AG08396 (cell line): ENCODE measurements around the gene NHLH2.

Experiments used
- DNase-seq: peaks from one replicate; pipeline ENCODE4 v3.0.0; 2012; ENCODE audit warnings: low spot score, mixed read lengths

Gene NHLH2

GRCh38 chr1:115802416-115802815, 38.5 kb downstream of the NHLH2 start:
- no peak for DNase-seq

DNA sequence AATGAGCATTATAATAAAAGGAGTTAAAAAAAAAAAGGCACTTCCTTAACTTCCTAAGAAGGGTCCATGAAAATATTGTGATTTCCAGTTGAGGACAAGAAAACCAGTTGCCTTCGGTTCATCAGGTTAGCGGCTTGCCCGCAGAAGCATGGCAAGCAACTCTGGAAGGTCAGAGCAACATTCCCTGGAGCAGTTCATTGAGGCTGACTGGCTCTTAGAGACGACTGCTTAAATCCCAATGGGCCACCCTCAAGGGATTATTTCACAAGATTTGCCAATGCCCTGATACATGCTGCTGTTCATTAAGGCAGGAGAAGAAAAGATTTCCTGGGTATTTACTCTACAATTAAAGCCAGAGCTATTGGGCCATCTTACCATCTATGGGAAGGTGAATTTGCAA, 43.4 kb downstream of the NHLH2 start:
- DNase-seq = no peak

DNA sequence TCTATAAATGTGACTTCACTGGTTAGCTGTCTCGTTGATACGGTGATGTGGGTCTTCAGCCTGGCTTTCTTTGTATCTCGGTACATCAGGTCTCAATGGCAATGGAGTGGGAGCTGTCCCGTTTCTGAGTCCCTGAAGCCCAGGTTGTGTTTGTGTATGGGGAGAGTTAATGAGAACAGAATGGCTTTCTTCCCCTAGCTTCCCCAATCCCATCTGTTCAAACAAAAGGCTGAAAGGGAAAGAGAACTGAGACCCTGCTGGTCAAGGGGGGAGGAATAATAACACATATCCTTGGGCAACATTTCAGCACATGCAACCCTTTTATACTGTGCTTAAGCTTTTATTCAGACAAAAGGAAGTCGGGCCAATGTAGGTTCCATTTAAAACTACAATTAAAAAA, 44.0 kb downstream of the NHLH2 start:
- DNase-seq = no peak

DNA sequence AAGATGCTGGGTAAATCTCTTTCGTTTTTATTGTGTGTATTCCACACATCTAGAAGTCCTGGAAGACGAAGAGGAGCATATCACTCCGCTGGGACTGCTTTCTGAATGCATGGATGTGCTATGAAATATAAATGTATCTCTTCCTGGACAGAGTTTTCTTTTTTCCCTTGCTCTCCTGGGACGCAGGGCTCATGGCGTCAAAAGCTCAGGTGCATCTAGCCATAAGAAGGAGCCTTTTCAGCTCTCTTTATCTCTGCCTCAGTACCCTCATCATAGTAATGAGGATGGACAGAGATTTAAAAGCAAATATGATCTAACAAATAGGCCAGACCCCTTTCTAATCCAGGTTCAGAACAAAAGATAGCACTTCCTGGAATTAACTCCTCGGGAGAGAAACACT, 44.9 kb downstream of the NHLH2 start:
- no peak for DNase-seq

DNA sequence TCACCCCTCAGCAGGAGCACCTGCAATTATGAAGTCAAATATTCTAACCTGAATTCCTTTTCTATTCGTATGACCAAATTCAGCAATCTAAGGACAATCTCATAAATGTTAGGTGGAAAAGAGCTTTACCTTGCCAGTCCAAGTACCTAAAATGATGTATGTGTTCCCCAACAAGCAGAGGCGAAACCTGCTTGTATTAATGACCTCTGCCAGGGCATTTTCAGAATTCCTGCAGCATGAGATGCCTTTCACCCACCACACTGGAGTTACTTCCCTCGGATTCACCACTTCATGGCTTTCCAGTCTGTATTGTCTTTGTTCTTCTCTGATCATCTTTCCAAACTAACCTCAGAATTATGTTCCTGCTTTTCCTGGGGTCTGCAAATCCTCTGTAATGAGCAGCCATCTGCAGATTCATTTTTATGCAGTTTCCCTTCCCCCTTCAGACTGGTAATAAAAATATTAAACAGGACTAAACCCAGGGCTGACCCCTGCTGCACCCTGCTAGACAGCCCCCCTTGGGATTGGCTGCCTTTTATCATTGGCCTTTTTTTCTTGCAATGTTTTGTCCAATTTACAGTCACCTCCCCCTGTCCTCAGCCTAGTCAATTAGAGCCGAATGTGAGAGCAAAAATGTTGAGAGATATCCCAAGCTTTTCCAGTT, 45.8 kb downstream of the NHLH2 start:
- DNase-seq = no peak

DNA sequence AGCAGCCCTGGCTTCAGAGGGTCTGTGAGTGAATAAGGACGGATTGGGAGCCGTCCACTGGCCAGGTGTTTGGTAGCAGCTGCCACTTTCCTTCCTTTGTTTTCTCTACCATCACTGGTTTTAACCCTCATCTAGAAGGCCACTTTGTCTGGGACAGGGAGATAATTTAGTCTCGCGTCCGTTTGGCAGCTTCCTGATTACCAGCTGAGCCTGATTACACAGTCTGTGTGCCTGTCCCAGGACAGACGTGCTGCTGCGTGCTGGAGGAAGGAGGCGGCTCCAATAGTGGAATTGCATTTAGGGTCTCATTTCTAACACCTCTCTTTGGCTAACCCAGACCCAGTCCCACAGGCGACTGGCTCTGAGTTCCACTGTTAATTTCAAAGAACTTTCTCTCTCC, 47.8 kb downstream of the NHLH2 start:
- no peak for DNase-seq

- DNase-seq = no peak
Measured at GRCh38 chr1:115791816-115792215, 49.1 kb downstream of the NHLH2 start.

- no peak for DNase-seq
Measured at GRCh38 chr1:115790846-115791245, 50.1 kb downstream of the NHLH2 start.

GRCh38 chr1:115790356-115790755, 50.6 kb downstream of the NHLH2 start:
- DNase-seq = no peak
